ENCODE results near the gene COL6A5.

The COL6A5 gene

DNA sequence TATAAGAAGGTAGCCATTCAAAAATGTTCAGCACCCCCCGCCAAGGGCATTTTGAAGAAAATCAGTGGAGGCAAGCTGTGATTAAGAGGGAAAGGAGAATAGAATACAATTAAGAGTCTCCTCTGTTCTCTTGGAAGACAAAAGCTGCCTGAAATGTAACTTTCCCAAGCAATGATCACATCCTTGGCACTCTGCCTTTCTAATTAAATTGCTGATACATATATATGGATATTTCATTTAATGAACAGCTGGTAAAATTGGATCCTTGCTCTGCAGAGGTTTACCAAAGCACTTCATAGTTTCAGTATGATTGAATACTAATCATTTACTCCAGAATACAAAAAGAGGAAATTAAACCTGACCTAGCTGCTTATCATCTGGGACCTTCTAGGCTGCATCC, 182.0 kb downstream of the COL6A5 start:
- DNase-seq, result no peak

DNA sequence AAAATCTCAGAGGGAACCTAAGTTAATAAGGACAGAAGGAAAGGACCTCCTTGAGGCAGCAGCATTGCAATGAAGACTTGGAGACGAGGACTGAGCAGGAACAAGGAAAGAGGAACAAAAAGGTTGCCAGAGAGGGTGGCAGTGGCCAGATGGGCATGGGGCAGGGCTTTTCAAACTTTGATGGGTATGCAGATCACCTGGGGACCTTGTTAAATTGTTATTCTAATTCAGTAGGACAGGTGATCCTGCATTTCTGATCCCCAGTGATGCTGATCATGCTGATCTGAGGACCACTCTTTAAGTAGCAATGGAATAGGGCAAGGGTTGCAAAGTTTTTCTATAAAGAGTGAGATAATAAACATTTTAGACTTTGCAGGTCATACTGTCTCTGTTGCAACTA, 182.6 kb downstream of the COL6A5 start:
- DNase-seq, result no peak

DNA sequence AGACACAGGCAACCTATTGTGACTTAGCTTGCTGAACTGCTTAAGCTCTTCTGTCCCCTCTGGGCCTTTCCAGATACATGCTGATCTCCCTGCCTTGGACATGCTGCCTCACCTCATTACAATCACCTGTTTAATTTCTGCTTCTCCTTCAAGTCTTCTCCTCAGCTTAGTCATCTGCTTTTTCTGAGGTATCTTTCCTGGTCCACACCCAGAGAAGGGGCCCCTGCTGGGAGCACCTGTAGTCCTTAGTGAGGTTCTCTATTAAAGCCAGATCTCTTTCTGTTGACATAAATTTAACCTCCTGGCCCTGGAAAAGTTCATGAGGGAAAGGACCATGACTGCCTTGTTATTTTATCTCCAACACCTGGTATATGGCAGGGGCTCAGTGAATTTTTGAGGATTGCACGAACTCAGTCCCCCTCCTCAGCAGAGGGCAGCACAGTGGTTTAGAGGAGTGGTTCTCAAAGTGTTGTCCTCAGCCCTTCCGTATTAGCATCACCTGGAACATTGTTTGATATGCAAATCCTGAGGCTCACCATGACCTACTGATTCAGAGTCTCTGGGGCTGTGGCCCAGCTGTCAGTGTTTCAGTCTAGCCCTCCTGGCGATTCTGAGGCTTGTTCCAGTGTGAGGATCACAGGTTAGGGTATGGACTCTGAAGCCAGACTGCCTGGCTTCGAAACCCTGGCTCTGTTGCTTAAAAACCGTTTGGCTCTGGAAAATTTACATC, 184.2 kb downstream of the COL6A5 start:
- DNase-seq, result no peak

DNA sequence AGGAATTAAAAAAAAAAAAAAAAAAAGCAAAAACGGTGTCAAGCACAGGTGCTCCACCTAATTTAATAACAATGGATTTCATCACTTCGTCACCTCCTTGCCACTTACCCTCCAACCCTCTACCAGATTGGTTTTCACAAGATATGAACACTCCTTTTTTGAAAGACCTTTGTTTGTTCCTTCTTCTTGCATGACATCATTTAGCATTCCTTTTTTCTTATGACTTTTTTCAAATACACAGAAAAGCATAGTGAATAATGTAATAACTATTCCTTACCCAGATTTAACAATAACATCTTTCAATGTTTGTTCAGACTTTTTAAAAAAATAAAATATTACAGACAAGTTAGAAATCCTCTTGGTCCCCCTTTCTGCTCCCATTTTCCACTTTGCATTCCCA, 187.8 kb downstream of the COL6A5 start:
- DNase-seq, result no peak

Data from MV-4-11 (cell line).